Smooth muscle cell (in vitro differentiated cells): ENCODE results near the gene YKT6. TPM values are rescaled to one million over a fixed set of nuclear protein-coding genes. Genes with fewer than 3 reads are reported as not detected.
"Not testable (repeated sequence)": the region's sequence is repeated elsewhere in the genome, so short reads cannot be mapped to it uniquely, and the experiment has no call there.

Experiments used
- DNase-seq: peaks from one replicate; lab custom pipeline; 2025; ENCODE audit not compliant: unreplicated experiment; lab: John Stamatoyannopoulos, UW
- H2AFZ ChIP-seq: fragments of 200-600 bp; sonication (generic); 2 replicates; pipeline ENCODE4 v1.6.0; 2016; ENCODE audit warnings: antibody characterized with exemption, low read depth, mild to moderate bottlenecking
- H3F3A ChIP-seq: fragments of 200-600 bp; sonication (generic); 2 replicates; pipeline ENCODE4 v1.6.0; 2017; ENCODE audit warnings: antibody characterized with exemption, low read depth
- H3K27ac ChIP-seq: fragments of 200-600 bp; sonication (generic); 2 replicates; pipeline ENCODE4 v1.5.1; 2016; ENCODE audit warnings: low read depth, mild to moderate bottlenecking
- H3K27me3 ChIP-seq: fragments of 200-600 bp; sonication (generic); 2 replicates; pipeline ENCODE4 v1.6.1; 2016; ENCODE audit warnings: low read depth, mild to moderate bottlenecking
- H3K36me3 ChIP-seq: fragments of 200-600 bp; sonication (generic); 2 replicates; pipeline ENCODE4 v1.5.1; 2016; ENCODE audit warnings: low read depth
- H3K4me1 ChIP-seq: fragments of 200-600 bp; sonication (generic); 2 replicates; pipeline ENCODE4 v1.5.1; 2016; ENCODE audit warnings: low read depth
- H3K4me2 ChIP-seq: fragments of 200-600 bp; sonication (generic); 2 replicates; pipeline ENCODE4 v1.6.0; 2016; ENCODE audit warnings: mild to moderate bottlenecking
- H3K4me3 ChIP-seq: fragments of 200-600 bp; sonication (generic); 2 replicates; pipeline ENCODE4 v1.5.1; 2016; ENCODE audit warnings: mild to moderate bottlenecking
- H3K79me2 ChIP-seq: fragments of 200-600 bp; sonication (generic); 2 replicates; pipeline ENCODE4 v1.6.0; 2016; ENCODE audit warnings: low read depth, mild to moderate bottlenecking
- H3K9ac ChIP-seq: fragments of 200-600 bp; sonication (generic); 2 replicates; pipeline ENCODE4 v1.6.0; 2016; ENCODE audit warnings: low read depth
- H3K9me3 ChIP-seq: fragments of 200-600 bp; sonication (generic); replicated peaks from 2 replicates; pipeline ENCODE4 v1.5.1; 2016; ENCODE audit warnings: low read depth
- H4K20me1 ChIP-seq: fragments of 200-600 bp; sonication (generic); 2 replicates; pipeline ENCODE4 v1.6.0; 2016; ENCODE audit warnings: low read depth
- WGBS: methylation state at CpG from one replicate; pipeline ENCODE4 v1.1.7; 2016; ENCODE audit warnings: low lambda C conversion rate; 5-methylcytosine and 5-hydroxymethylcytosine counted together
- polyA plus RNA-seq: library from polyadenylated mRNA; unstranded; fragments of >200 nt; fragmentation: Nextera tagmentation; extraction: Ambion mirVana; gene quantifications from 2 replicates; pipeline ENCODE4 v1.2.1, GENCODE V29; 2016
- total RNA-seq: library from RNA; depleted of rRNA; stranded (reverse); fragments of >200 nt; gene quantifications from 2 replicates; pipeline ENCODE4 v1.2.3, GENCODE V29; 2014
- TF ChIP-seq, protein P1 (sequence below): fragments of 200-600 bp; sonication (generic); IDR thresholded peaks from 2 replicates; pipeline ENCODE4 v1.5.1; 2017; ENCODE audit warnings: borderline replicate concordance, mild to moderate bottlenecking, antibody characterized with exemption; ENCODE audit not compliant: insufficient read depth, poor library complexity, severe bottlenecking

Gene YKT6
- total and polyA plus RNA-seq, 2 experiments from 2014 or later, result 64.2 to 86.5 TPM

DNA sequence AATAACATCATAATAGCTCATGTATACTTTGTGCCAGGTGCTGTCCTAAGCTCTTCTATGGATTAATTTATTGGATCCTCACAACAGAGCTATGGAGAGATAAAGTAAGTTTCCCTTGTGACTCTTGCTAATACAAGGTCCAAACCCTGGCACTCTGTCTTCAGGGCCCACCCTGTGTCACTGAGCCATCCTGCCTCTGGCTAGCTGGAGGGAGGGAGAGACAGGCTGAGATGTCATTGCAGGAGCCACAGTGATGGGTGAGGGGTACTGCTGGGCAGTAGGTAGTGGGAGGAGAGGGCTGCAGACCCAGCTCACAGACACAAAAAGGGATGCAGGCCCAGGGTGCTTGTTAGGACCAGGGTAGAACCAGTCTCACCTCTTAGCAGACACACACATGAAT lies 28.4 kb upstream of the YKT6 start:
- Histone ChIP-seq H3F3A (no peaks in the 10 kb centered on the region), H3K36me3 (no peaks in the 10 kb centered on the region), H2AFZ (no peak overlapping the region), H4K20me1 (no peaks in the 10 kb centered on the region), H3K4me3 (no peak overlapping the region), H3K27me3 (no peaks in the 10 kb centered on the region), H3K9ac (no peak overlapping the region), H3K27ac (no peak overlapping the region), H3K4me1 (peaks cover 3% of the 10 kb centered on the region), H3K79me2 (no peaks in the 10 kb centered on the region), H3K9me3 (no peaks in the 10 kb centered on the region), H3K4me2 (no peak overlapping the region)
- TF ChIP-seq, protein P1, sequence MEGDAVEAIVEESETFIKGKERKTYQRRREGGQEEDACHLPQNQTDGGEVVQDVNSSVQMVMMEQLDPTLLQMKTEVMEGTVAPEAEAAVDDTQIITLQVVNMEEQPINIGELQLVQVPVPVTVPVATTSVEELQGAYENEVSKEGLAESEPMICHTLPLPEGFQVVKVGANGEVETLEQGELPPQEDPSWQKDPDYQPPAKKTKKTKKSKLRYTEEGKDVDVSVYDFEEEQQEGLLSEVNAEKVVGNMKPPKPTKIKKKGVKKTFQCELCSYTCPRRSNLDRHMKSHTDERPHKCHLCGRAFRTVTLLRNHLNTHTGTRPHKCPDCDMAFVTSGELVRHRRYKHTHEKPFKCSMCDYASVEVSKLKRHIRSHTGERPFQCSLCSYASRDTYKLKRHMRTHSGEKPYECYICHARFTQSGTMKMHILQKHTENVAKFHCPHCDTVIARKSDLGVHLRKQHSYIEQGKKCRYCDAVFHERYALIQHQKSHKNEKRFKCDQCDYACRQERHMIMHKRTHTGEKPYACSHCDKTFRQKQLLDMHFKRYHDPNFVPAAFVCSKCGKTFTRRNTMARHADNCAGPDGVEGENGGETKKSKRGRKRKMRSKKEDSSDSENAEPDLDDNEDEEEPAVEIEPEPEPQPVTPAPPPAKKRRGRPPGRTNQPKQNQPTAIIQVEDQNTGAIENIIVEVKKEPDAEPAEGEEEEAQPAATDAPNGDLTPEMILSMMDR, result no peak
- no peak for DNase-seq

DNA sequence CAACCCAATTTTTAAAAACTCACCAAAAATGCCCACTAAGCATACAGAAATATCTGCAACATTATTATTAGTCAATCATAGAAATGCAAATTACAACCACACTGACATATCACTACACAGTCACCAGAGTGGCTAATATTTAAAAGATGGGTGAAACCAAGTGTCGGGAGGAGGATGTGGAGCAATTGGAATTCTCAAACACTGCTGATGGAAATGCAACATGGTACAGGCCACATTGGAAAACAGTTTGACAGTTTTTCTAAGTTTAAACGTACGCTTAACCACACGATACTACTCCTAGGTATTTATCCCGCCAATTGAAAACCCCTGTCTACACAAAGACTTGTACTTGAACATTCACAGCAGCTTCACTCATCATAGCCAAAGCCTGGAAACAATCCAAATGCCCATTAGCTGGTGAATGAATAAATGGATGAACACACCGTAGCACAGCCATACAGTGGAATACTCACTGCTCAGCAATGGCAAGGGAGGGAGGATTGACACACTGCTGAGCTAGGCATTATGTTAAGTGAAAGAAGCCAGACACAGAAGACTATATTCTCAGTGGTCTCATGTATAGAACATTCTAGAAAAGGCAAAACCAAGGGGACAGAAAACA lies 27.9 kb upstream of the YKT6 start:
- 91% methylated on average over 6 of the region's 6 CpGs for WGBS
- H3F3A ChIP-seq, result no peaks in the 10 kb centered on the region

DNA sequence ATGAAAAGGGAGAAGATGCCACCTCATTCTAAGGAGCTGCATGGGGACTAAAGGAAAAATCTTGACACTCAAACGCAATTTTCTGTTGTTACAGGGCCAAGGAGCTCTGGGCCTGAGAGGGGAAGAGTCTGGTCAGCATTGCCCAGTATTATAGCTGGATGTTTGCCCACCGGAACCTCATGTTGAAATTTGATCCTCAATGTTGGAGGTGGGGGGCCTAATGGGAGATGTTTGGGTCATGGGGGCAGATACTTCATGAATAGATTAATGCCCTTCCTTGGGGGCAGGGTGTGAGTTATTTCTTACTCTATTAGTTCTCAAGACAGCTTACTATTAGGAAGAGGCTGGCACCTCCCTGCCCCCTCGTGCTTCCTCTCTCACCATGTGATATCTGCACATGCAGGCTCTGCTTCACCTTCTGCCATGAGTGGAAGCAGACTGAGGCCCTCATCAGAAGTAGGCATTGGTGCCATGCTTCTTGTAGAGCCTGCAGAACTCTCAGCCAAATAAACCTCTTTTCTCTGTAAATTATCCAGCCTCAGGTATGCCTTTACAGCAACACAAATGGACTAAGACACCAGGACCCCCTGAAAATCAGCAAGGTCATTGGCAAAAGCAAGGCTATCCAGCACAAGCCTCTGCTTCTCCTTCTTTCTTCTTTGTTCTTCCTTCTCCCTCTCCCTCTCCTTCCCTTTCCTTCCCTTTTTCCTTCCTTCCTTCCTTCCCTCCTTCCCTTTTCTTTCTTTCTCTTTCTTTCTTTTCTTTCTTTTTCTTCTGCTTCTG lies 26.7 kb upstream of the YKT6 start:
- no peak for DNase-seq
- Histone ChIP-seq H3K27me3 (no peaks in the 10 kb centered on the region), H3K79me2 (no peaks in the 10 kb centered on the region), H3K4me1 (peaks cover 8% of the 10 kb centered on the region), H4K20me1 (no peaks in the 10 kb centered on the region), H2AFZ (no peak overlapping the region), H3K4me3 (no peak overlapping the region), H3K27ac (no peak overlapping the region), H3F3A (no peaks in the 10 kb centered on the region), H3K36me3 (no peaks in the 10 kb centered on the region), H3K9me3 (no peaks in the 10 kb centered on the region), H3K4me2 (no peak overlapping the region), H3K9ac (no peak overlapping the region)
- WGBS, result 46% methylated on average over 3 of the region's 3 CpGs
- TF ChIP-seq, protein P1, result no peak

More for the DNA sequence above, 27.9 kb upstream of the YKT6 start:
- TF ChIP-seq, protein P1, result no peak
- Histone ChIP-seq H3K9me3 (no peaks in the 10 kb centered on the region), H3K9ac (no peak overlapping the region), H2AFZ (no peak overlapping the region), H3K27me3 (no peaks in the 10 kb centered on the region), H3K4me1 (peaks cover 7% of the 10 kb centered on the region), H3K27ac (no peak overlapping the region), H4K20me1 (no peaks in the 10 kb centered on the region), H3K4me3 (no peak overlapping the region), H3K36me3 (no peaks in the 10 kb centered on the region), H3K79me2 (no peaks in the 10 kb centered on the region), H3K4me2 (no peak overlapping the region)
- no peak for DNase-seq

DNA sequence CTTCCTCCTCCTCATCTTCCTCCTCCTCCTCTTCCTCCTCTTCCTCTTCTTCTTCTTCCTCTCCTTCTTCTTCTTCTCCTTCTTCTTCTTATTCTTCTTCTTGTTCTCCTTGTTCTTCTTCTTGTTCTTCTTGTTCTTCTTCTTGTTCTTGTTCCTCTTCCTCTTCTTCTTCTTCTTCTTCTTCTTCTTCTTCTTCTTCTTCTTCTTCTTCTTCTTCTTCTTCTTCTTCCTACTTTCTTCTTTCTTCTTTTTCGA lies 26.2 kb upstream of the YKT6 start:
- H3K4me3 ChIP-seq, H3F3A ChIP-seq, H3K4me2 ChIP-seq, H3K4me1 ChIP-seq, H2AFZ ChIP-seq, H3K79me2 ChIP-seq, H3K9ac ChIP-seq, H3K27me3 ChIP-seq, DNase-seq, H4K20me1 ChIP-seq, H3K27ac ChIP-seq, H3K36me3 ChIP-seq, H3K9me3 ChIP-seq: not testable (repeated sequence)
- 71% methylated on average over 1 of the region's 1 CpG for WGBS
